Measurements from ENCODE around the gene PCSK6.

GRCh38 chr15:101441696-101442095, 47.8 kb downstream of the PCSK6 start:
- TF ChIP-seq CTCF (IDR thresholded peaks at IDR 0.05): no peak
- TF ChIP-seq POLR2A (IDR thresholded peaks at IDR 0.05): no peak
